HCT116 (cell line): ENCODE data around the gene POLDIP2. TPM values are rescaled to one million over a fixed set of nuclear protein-coding genes. Genes with fewer than 3 reads are reported as not detected.

Experiments
- ATAC-seq: fragments of 200-7000 bp; cut with Tn5 transposase; 2 replicates; pipeline ENCODE4 v1.9.1; 2020; ENCODE audit warnings: mild to moderate bottlenecking, moderate library complexity
- BruUV-seq: library from RNA; stranded (reverse); fragments of 400-500 nt; replicated peaks from 2 replicates; lab custom pipeline; 2021; lab: Mats Ljungman, UMichigan
- CTCF ChIA-PET: fragments of 300-600 bp; sonication (Branson Sonifier 250); formaldehyde crosslinking; loops from one replicate; lab custom pipeline; 2021; ENCODE audit warnings: antibody characterized with exemption; lab: Charles Lee
- POLR2A ChIA-PET: fragments of 300-600, 350-600 bp; sonication (Branson Sonifier 250); formaldehyde crosslinking; loops from one replicate; lab custom pipeline; 2021; ENCODE audit warnings: antibody characterized with exemption; lab: Charles Lee
- RAD21 ChIA-PET, 2 experiments: fragments of 300-600 bp; sonication (Branson Sonifier 250); formaldehyde crosslinking; loops; one replicate each; lab custom pipeline; 2023; ENCODE audit warnings: low total read pairs in 2 of 2; ENCODE audit not compliant: uncharacterized antibody in 2 of 2, unreplicated experiment in 2 of 2, low non-redundant PET in 1 of 2; lab: Charles Lee
- DNase-seq: peaks from one replicate; pipeline ENCODE4 v3.0.0-alpha.2; 2010; ENCODE audit warnings: low read depth, low spot score
- H2AFZ ChIP-seq: fragments of 200-600 bp; shearing (Covaris generic), sonication (generic); 2 replicates; pipeline ENCODE4 v1.6.1; 2017; ENCODE audit warnings: low read depth, mixed run types, mixed read lengths, antibody characterized with exemption, low read length; ENCODE audit not compliant: poor library complexity, severe bottlenecking
- H3K27ac ChIP-seq: 2 replicates; pipeline ENCODE4 v1.5.1; 2012; ENCODE audit warnings: low read depth, low read length
- H3K27me3 ChIP-seq: fragments of 200-600 bp; sonication (generic); 2 replicates; pipeline ENCODE4 v1.6.1; 2016; ENCODE audit warnings: mixed run types, low read length, mixed read lengths; ENCODE audit not compliant: insufficient read depth
- H3K36me3 ChIP-seq, 2 experiments: fragments of 200-500 bp in 1 of 2; fragments of 200-600 bp in 1 of 2; sonication (Bioruptor generic) in 1 of 2; sonication (generic) in 1 of 2; 2 replicates each; pipeline versions ENCODE4 v1.5.1 to v1.6.1; 2014 to 2016; ENCODE audit warnings: low read length in 2 of 2, inconsistent platforms in 1 of 2, mixed read lengths in 1 of 2, mixed run types in 1 of 2; ENCODE audit not compliant: insufficient read depth in 2 of 2, control insufficient read depth in 1 of 2
- H3K4me1 ChIP-seq, 2 experiments: fragments of 200-600 bp in 1 of 2; sonication (generic) in 1 of 2; 2 replicates each; pipeline versions ENCODE4 v1.5.1 to v1.6.1; 2012 to 2017; ENCODE audit warnings: low read length in 2 of 2, inconsistent platforms in 1 of 2, mild to moderate bottlenecking in 1 of 2, mixed read lengths in 1 of 2, mixed run types in 1 of 2, moderate library complexity in 1 of 2; ENCODE audit not compliant: insufficient read depth in 2 of 2, control insufficient read depth in 1 of 2
- H3K4me2 ChIP-seq: fragments of 200-600 bp; sonication (generic); 2 replicates; pipeline ENCODE4 v1.6.1; 2017; ENCODE audit warnings: mixed run types, low read length, mixed read lengths
- H3K4me3 ChIP-seq, 2 experiments: fragments of 200-600 bp in 1 of 2; sonication (generic) in 1 of 2; replicated peaks in 1 of 2; 2 replicates each; pipeline ENCODE4 v1.5.1; 2011 to 2016; ENCODE audit warnings: low read length in 2 of 2, control low read depth in 1 of 2, low read depth in 1 of 2, mild to moderate bottlenecking in 1 of 2, mixed read lengths in 1 of 2, mixed run types in 1 of 2
- H3K79me2 ChIP-seq: fragments of 200-600 bp; sonication (generic); 2 replicates; pipeline ENCODE4 v1.6.1; 2017; ENCODE audit warnings: mild to moderate bottlenecking, mixed run types, low read length, moderate library complexity, mixed read lengths; ENCODE audit not compliant: insufficient read depth
- H3K9ac ChIP-seq: fragments of 200-600 bp; sonication (generic); 2 replicates; pipeline ENCODE4 v1.6.1; 2016; ENCODE audit warnings: low read length, mixed read lengths
- H3K9me2 ChIP-seq: fragments of 200-600 bp; sonication (generic), shearing (Covaris generic); 2 replicates; pipeline ENCODE4 v1.6.1; 2017; ENCODE audit warnings: mixed run types, mild to moderate bottlenecking, moderate library complexity; ENCODE audit not compliant: insufficient read depth
- H3K9me3 ChIP-seq, 2 experiments: fragments of 200-500 bp in 1 of 2; fragments of 200-600 bp in 1 of 2; sonication (Bioruptor generic) in 1 of 2; sonication (generic) in 1 of 2; 2 replicates each; pipeline ENCODE4 v1.6.1; 2014 to 2017; ENCODE audit warnings: low read length in 2 of 2, mixed read lengths in 2 of 2, inconsistent platforms in 1 of 2, low read depth in 1 of 2, mild to moderate bottlenecking in 1 of 2, mixed run types in 1 of 2, moderate library complexity in 1 of 2; ENCODE audit not compliant: control insufficient read depth in 1 of 2, insufficient read depth in 1 of 2
- H4K20me1 ChIP-seq: fragments of 200-600 bp; sonication (generic), shearing (Covaris generic); 2 replicates; pipeline ENCODE4 v1.6.1; 2017; ENCODE audit warnings: mixed run types, mild to moderate bottlenecking, moderate library complexity; ENCODE audit not compliant: insufficient read depth
- CEBPB ChIP-seq: IDR thresholded peaks from 2 replicates; pipeline ENCODE4 v1.6.1; 2012; ENCODE audit warnings: low read depth
- EGR1 ChIP-seq: IDR thresholded peaks from 2 replicates; pipeline ENCODE4 v1.6.1; 2012; ENCODE audit warnings: low read depth
- ELF1 ChIP-seq: IDR thresholded peaks from 2 replicates; pipeline ENCODE4 v1.6.1; 2012; ENCODE audit warnings: low read depth, borderline replicate concordance
- EZH2phosphoT487 ChIP-seq: fragments of 200-600 bp; IDR thresholded peaks from 2 replicates; pipeline ENCODE4 v1.6.1; 2018; ENCODE audit warnings: antibody characterized with exemption, borderline replicate concordance
- FOSL1 ChIP-seq: IDR thresholded peaks from 2 replicates; pipeline ENCODE4 v1.6.1; 2012; ENCODE audit warnings: low read depth
- JUND ChIP-seq: IDR thresholded peaks from 2 replicates; pipeline ENCODE4 v1.6.1; 2012
- POLR2A ChIP-seq: IDR thresholded peaks from 2 replicates; pipeline ENCODE4 v1.7.0; 2011; ENCODE audit warnings: borderline replicate concordance; ENCODE audit not compliant: insufficient read depth, insufficient read length; ENCODE audit errors: extremely low read depth
- POLR2AphosphoS5 ChIP-seq: IDR thresholded peaks from 2 replicates; pipeline ENCODE4 v1.6.1; 2011; ENCODE audit warnings: mild to moderate bottlenecking, low read depth, low read length, moderate library complexity
- RAD21 ChIP-seq: IDR thresholded peaks from 2 replicates; pipeline ENCODE4 v1.6.1; 2012; ENCODE audit warnings: low read depth, mild to moderate bottlenecking
- SIN3A ChIP-seq: IDR thresholded peaks from 2 replicates; pipeline ENCODE4 v1.6.1; 2012; ENCODE audit warnings: low read depth
- SP1 ChIP-seq: IDR thresholded peaks from 2 replicates; pipeline ENCODE4 v1.6.1; 2012; ENCODE audit warnings: low read depth
- TCF7L2 ChIP-seq: IDR thresholded peaks from 2 replicates; pipeline ENCODE4 v1.7.0; 2011; ENCODE audit warnings: borderline replicate concordance, inconsistent platforms; ENCODE audit not compliant: insufficient read depth, insufficient read length; ENCODE audit errors: extremely low read depth
- YY1 ChIP-seq: IDR thresholded peaks from 2 replicates; pipeline ENCODE4 v1.6.1; 2011; ENCODE audit warnings: low read length, low read depth, moderate library complexity, mild to moderate bottlenecking; ENCODE audit not compliant: insufficient replicate concordance; ENCODE audit errors: extremely low read depth
- ZFX ChIP-seq: fragments of 450-650 bp; IDR thresholded peaks from 2 replicates; pipeline ENCODE4 v1.6.1; 2017
- ZNF274 ChIP-seq: fragments of 200-500 bp; sonication (Bioruptor generic); IDR thresholded peaks from 2 replicates; pipeline ENCODE4 v1.6.1; 2014; ENCODE audit warnings: mild to moderate bottlenecking, low read depth, low read length, inconsistent platforms
- intact Hi-C: fragments of 100-400 bp; cut with micrococcal nuclease; formaldehyde crosslinking; loops from 2 replicates; pipeline ENCODE4 v1.10.0; 2022
- total RNA-seq: library from RNA; stranded (reverse); gene quantifications from one replicate; pipeline ENCODE4 v1.2.1, GENCODE V29; 2021; ENCODE audit not compliant: unreplicated experiment
- TF ChIP-seq, protein P1 (sequence below): IDR thresholded peaks from 2 replicates; pipeline ENCODE4 v1.6.1; 2012; ENCODE audit warnings: low read depth
- TF ChIP-seq, protein P2 (sequence below), 3 experiments: fragments of 200-600 bp in 1 of 3; sonication (generic) in 1 of 3; IDR thresholded peaks in 2 of 3; conservative IDR thresholded peaks in 1 of 3; 2 replicates each; pipeline ENCODE4 v1.5.1; 2012 to 2017; ENCODE audit warnings: low read depth in 2 of 3, low read length in 2 of 3, antibody characterized with exemption in 1 of 3, borderline replicate concordance in 1 of 3, control low read depth in 1 of 3, mild to moderate bottlenecking in 1 of 3, mixed read lengths in 1 of 3, mixed run types in 1 of 3, moderate library complexity in 1 of 3; ENCODE audit not compliant: insufficient read depth in 1 of 3

The POLDIP2 gene
- total RNA-seq, 1 experiment from 2014 or later = 78.0 TPM

- no peak for DNase-seq
- ChIA-PET POLR2A (no interaction called here), RAD21 (interaction anchor here in 1 of 2 experiments (2.5 kb wide), 1 partner anchor 23 kb away, joined by 9 read pairs; the partner anchor contains the start of gene POLDIP2), CTCF (interaction anchor here (1.6 kb wide), 1 partner anchor 24 kb away, joined by 6 read pairs; the partner anchor contains the start of gene POLDIP2)
- peak overlapping the region; percentile 93 for H3K4me2 ChIP-seq
- TF ChIP-seq YY1 (no peak), POLR2AphosphoS5 (no peak), SIN3A (no peak), ZNF274 (no peak), EGR1 (no peak), ELF1 (no peak), FOSL1 (no peak), ZFX (no peak), RAD21 (no peak), TCF7L2 (no peak), CEBPB (no peak), POLR2A (no peak), SP1 (no peak), JUND (no peak), EZH2phosphoT487 (no peak)
- TF ChIP-seq, protein P1, sequence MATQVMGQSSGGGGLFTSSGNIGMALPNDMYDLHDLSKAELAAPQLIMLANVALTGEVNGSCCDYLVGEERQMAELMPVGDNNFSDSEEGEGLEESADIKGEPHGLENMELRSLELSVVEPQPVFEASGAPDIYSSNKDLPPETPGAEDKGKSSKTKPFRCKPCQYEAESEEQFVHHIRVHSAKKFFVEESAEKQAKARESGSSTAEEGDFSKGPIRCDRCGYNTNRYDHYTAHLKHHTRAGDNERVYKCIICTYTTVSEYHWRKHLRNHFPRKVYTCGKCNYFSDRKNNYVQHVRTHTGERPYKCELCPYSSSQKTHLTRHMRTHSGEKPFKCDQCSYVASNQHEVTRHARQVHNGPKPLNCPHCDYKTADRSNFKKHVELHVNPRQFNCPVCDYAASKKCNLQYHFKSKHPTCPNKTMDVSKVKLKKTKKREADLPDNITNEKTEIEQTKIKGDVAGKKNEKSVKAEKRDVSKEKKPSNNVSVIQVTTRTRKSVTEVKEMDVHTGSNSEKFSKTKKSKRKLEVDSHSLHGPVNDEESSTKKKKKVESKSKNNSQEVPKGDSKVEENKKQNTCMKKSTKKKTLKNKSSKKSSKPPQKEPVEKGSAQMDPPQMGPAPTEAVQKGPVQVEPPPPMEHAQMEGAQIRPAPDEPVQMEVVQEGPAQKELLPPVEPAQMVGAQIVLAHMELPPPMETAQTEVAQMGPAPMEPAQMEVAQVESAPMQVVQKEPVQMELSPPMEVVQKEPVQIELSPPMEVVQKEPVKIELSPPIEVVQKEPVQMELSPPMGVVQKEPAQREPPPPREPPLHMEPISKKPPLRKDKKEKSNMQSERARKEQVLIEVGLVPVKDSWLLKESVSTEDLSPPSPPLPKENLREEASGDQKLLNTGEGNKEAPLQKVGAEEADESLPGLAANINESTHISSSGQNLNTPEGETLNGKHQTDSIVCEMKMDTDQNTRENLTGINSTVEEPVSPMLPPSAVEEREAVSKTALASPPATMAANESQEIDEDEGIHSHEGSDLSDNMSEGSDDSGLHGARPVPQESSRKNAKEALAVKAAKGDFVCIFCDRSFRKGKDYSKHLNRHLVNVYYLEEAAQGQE = no peak
- TF ChIP-seq, protein P2, sequence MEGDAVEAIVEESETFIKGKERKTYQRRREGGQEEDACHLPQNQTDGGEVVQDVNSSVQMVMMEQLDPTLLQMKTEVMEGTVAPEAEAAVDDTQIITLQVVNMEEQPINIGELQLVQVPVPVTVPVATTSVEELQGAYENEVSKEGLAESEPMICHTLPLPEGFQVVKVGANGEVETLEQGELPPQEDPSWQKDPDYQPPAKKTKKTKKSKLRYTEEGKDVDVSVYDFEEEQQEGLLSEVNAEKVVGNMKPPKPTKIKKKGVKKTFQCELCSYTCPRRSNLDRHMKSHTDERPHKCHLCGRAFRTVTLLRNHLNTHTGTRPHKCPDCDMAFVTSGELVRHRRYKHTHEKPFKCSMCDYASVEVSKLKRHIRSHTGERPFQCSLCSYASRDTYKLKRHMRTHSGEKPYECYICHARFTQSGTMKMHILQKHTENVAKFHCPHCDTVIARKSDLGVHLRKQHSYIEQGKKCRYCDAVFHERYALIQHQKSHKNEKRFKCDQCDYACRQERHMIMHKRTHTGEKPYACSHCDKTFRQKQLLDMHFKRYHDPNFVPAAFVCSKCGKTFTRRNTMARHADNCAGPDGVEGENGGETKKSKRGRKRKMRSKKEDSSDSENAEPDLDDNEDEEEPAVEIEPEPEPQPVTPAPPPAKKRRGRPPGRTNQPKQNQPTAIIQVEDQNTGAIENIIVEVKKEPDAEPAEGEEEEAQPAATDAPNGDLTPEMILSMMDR (IDR thresholded peaks at IDR 0.05 in 2 of 3, conservative IDR thresholded peaks at IDR 0.05 in 1 of 3; ENCODE audit: borderline replicate concordance in 1 of 3, insufficient read depth in 1 of 3, low read depth in 2 of 3, low read length in 2 of 3) = no peak
- no TSS peak for BruUV-seq
- H3K27ac ChIP-seq = no peak overlapping the region
- peaks cover 0 to 2% of the 10 kb centered on the region in 2 experiments; a peak in 2 of 4 replicates for H3K36me3 ChIP-seq
- H3K9ac ChIP-seq = peak overlapping the region; percentile 89
- H2AFZ ChIP-seq = no peak overlapping the region
- intact Hi-C loops = no loop called here
- peaks cover 16 to 38% of the 10 kb centered on the region in 2 experiments for H3K4me1 ChIP-seq
- no peaks in the 10 kb centered on the region for H3K27me3 ChIP-seq
- no peaks in the 10 kb centered on the region for H3K9me2 ChIP-seq
- H3K4me3 ChIP-seq = peak overlapping the region; percentile 97 to 99
- no peak for ATAC-seq
- H3K79me2 ChIP-seq = peaks cover 29% of the 10 kb centered on the region
- no peaks in the 10 kb centered on the region for H3K9me3 ChIP-seq
- no peaks in the 10 kb centered on the region for H4K20me1 ChIP-seq
Observed at GRCh38 chr17:28334171-28334570, 23.2 kb downstream of the POLDIP2 start.
